ENCODE results near the gene PRKAR2B. TPM values are rescaled to one million over a fixed set of nuclear protein-coding genes. Genes with fewer than 3 reads are reported as not detected.

The PRKAR2B gene
- total and polyA plus RNA-seq, 2 of the 4 experiments (the other 2 are of a cell fraction): 3.0 to 3.1 TPM

DNA sequence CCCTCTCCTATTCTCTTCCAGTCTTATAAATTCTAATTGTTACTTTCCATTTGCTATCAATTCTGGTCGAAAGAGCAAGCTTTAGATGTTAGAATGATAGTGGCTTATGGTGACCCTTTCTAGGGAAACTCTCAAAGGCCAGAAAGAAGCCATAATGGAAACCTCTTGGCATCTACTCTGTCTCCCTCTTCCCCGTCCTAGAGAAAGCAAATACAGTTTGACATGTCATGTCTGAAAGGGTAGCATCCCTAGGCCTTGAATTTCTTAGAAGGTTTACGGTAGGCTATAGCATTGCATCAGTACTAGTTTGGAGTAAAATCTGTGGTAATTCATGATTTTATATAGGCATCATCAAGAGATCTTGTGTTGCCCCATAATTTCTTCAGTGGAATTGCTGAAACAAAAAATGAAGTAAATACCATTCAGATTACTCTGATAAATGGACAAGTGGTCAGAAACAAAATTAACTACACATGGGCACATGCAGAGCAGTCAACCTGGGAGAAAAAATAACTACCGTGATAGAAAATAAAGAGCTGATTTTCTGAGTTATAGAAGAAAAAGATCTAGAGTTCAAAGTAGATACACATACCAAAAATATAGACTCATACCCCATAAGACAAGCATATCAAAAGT is 4.4 kb downstream of the PRKAR2B start:
- no CpG with 5 or more reads among the region's 4 CpGs for WGBS, 2 experiments (ENCODE audit: extremely low coverage in 2 of 2, insufficient read length in 1 of 2)
- Histone ChIP-seq H2AK5ac (ENCODE audit: low read depth, low read length) (no peak overlapping the region), H4K91ac (ENCODE audit: insufficient read depth, low read depth, low read length) (no peak overlapping the region), H2BK20ac (ENCODE audit: low read depth, low read length) (no peak overlapping the region), H2BK120ac (ENCODE audit: low read depth, low read length) (no peak overlapping the region), H3K14ac (replicated peaks; ENCODE audit: low read depth, low read length) (no peak overlapping the region), H3K23ac (ENCODE audit: low read depth, low read length) (no peak overlapping the region), H3K4me3 (ENCODE audit: insufficient read depth, low read depth, low read length) (no peak overlapping the region), H4K5ac (ENCODE audit: low read depth, low read length) (no peak overlapping the region), H3K4me2 (ENCODE audit: low read depth, low read length) (no peak overlapping the region), H3K9me1 (ENCODE audit: insufficient read depth, low read length) (no peaks in the 10 kb centered on the region), H2AK9ac (replicated peaks; ENCODE audit: low read depth, low read length, poor library complexity) (no peak overlapping the region), H3K4me1 (ENCODE audit: control insufficient read depth, insufficient read depth, low read length) (peaks cover 4% of the 10 kb centered on the region; the same call in 1 of the 2 replicates), H3K9ac (ENCODE audit: low read depth, low read length) (no peak overlapping the region), H3K18ac (ENCODE audit: low read depth, low read length) (no peak overlapping the region), H2AFZ (replicated peaks; ENCODE audit: low read length, poor library complexity) (no peak overlapping the region), H3K56ac (ENCODE audit: extremely low read depth, insufficient read depth, low read length) (no peak overlapping the region), H3K27me3 (ENCODE audit: control insufficient read depth, insufficient read depth, low read length) (no peaks in the 10 kb centered on the region), H3K4ac (ENCODE audit: low read depth, low read length) (no peak overlapping the region), H3K36me3 (ENCODE audit: control insufficient read depth, insufficient read depth, low read length) (no peaks in the 10 kb centered on the region), H4K20me1 (ENCODE audit: insufficient read depth, low read length) (no peaks in the 10 kb centered on the region), H3K9me3 (ENCODE audit: control insufficient read depth, insufficient read depth, low read length) (no peaks in the 10 kb centered on the region), H3K79me1 (ENCODE audit: low read depth in 1 of 2, low read length in 2 of 2) (peaks cover 2 to 7% of the 10 kb centered on the region in 2 experiments; a peak in 2 of 4 replicates), H4K8ac (ENCODE audit: low read depth in 2 of 2, low read length in 2 of 2) (no peak overlapping the region), H2BK15ac (ENCODE audit: low read depth, low read length) (no peak overlapping the region), H2BK5ac (ENCODE audit: low read depth, low read length, poor library complexity, severe bottlenecking) (no peak overlapping the region), H3K27ac (ENCODE audit: insufficient read depth, low read length) (no peak overlapping the region)
- ChIA-PET POLR2A (ENCODE audit: unreplicated experiment) (interaction anchor here (0.8 kb wide), 1 partner anchor 82 kb away, joined by 3 read pairs; no protein-coding TSS in a partner anchor), CTCF (no interaction called here)
- TF ChIP-seq, protein P1, sequence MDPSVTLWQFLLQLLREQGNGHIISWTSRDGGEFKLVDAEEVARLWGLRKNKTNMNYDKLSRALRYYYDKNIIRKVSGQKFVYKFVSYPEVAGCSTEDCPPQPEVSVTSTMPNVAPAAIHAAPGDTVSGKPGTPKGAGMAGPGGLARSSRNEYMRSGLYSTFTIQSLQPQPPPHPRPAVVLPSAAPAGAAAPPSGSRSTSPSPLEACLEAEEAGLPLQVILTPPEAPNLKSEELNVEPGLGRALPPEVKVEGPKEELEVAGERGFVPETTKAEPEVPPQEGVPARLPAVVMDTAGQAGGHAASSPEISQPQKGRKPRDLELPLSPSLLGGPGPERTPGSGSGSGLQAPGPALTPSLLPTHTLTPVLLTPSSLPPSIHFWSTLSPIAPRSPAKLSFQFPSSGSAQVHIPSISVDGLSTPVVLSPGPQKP (IDR thresholded peaks at IDR 0.05; ENCODE audit: borderline replicate concordance, low read depth, low read length): no peak
- TF ChIP-seq, protein P2, sequence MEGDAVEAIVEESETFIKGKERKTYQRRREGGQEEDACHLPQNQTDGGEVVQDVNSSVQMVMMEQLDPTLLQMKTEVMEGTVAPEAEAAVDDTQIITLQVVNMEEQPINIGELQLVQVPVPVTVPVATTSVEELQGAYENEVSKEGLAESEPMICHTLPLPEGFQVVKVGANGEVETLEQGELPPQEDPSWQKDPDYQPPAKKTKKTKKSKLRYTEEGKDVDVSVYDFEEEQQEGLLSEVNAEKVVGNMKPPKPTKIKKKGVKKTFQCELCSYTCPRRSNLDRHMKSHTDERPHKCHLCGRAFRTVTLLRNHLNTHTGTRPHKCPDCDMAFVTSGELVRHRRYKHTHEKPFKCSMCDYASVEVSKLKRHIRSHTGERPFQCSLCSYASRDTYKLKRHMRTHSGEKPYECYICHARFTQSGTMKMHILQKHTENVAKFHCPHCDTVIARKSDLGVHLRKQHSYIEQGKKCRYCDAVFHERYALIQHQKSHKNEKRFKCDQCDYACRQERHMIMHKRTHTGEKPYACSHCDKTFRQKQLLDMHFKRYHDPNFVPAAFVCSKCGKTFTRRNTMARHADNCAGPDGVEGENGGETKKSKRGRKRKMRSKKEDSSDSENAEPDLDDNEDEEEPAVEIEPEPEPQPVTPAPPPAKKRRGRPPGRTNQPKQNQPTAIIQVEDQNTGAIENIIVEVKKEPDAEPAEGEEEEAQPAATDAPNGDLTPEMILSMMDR (conservative IDR thresholded peaks at IDR 0.05; ENCODE audit: low read depth, low read length): no peak
- no peak for TF ChIP-seq MAZ (IDR thresholded peaks at IDR 0.05; ENCODE audit: borderline replicate concordance, low read depth, low read length)
- no peak for TF ChIP-seq NFE2L2 (IDR thresholded peaks at IDR 0.05; ENCODE audit: low read depth, low read length)
- TF ChIP-seq RCOR1 (IDR thresholded peaks at IDR 0.05; ENCODE audit: insufficient replicate concordance, low read length): no peak
- no peak for TF ChIP-seq MAFK (IDR thresholded peaks at IDR 0.05; ENCODE audit: low read depth, low read length)
- ATAC-seq (ENCODE audit: low read depth) (no peak), DNase-seq (no peak)
- dilution Hi-C loops (cut with HindIII; ENCODE audit: low sequenced_read_pairs, unreplicated experiment): no loop called here
- in situ Hi-C loops (cut with MboI; ENCODE audit: low sequenced_read_pairs): no loop called here
- intact Hi-C loops (cut with micrococcal nuclease): loop anchor here (5.0 to 10.0 kb wide), 4 partner anchors 73 to 874 kb away; no protein-coding TSS in a partner anchor
- BruUV-seq (replicated peaks): no TSS peak

All from IMR-90 (cell line).